HFFc6 (cell line): ENCODE results near the gene JAK1. TPM values are rescaled to one million over a fixed set of nuclear protein-coding genes. Genes with fewer than 3 reads are reported as not detected.
A peak's percentile ranks its signal among the peaks of the same experiment; 100 is the strongest.

Source experiments
- DNase-seq: peaks from one replicate; pipeline ENCODE4 v3.0.0-alpha.2; 2018
- H3K27ac Mint-ChIP-seq: 2 replicates; pipeline ENCODE4 v1.8.0; 2020; ENCODE audit warnings: mild to moderate bottlenecking, mixed read lengths
- H3K27me3 Mint-ChIP-seq: 2 replicates; pipeline ENCODE4 v1.8.0; 2021; ENCODE audit warnings: mild to moderate bottlenecking, moderate library complexity, mixed read lengths; ENCODE audit not compliant: insufficient read depth
- H3K36me3 Mint-ChIP-seq: 2 replicates; pipeline ENCODE4 v1.8.0; 2021; ENCODE audit warnings: low read depth, mixed read lengths
- H3K4me1 Mint-ChIP-seq: 2 replicates; pipeline ENCODE4 v1.8.0; 2020; ENCODE audit warnings: low read depth, mixed read lengths
- H3K4me3 Mint-ChIP-seq: 2 replicates; pipeline ENCODE4 v1.8.0; 2020; ENCODE audit warnings: mild to moderate bottlenecking, moderate library complexity, mixed read lengths
- H3K9me3 Mint-ChIP-seq: 2 replicates; pipeline ENCODE4 v1.8.0; 2020; ENCODE audit warnings: mild to moderate bottlenecking, mixed read lengths
- CTCF ChIP-seq: fragments of 200-600 bp; sonication (generic); IDR thresholded peaks from 2 replicates; pipeline ENCODE4 v1.5.0; 2021; ENCODE audit warnings: antibody characterized with exemption, mild to moderate bottlenecking
- total RNA-seq, 6 experiments: library from RNA; stranded (reverse); fragmentation: NEBNext Ultra II Directional; extraction: Animal tissue kit (Norgen Biotek cat#: 25700); gene quantifications; 2 replicates in 1 of 6; 3 replicates in 5 of 6; pipeline ENCODE4 v1.2.3, GENCODE V29; 2021

JAK1 gene
- total RNA-seq, 6 experiments from 2014 or later: 90.0 to 104 (median 98.3) TPM

DNA sequence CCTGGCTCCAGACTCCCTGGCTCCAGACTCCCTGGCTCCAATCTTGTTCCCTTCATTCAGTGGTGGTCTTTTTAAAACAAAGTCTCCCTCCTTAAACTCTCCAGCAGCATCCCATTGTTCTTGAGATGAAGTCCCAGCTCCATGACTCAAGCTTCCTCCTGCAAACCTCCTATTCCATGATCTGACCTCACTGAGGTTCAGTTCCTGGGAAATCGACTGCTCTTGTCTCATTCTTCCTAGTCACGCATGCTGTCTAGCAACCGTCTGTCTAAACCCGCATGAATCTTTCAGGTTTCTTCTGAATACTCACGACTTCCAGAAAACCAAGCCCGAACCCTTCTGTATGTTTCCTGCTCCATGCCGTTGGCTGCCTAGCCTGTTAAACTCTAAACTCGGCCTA lies 129.5 kb downstream of the JAK1 start:
- Mint-ChIP-seq H3K27ac (no peak overlapping the region), H3K27me3 (no peaks in the 10 kb centered on the region; the same call in 1 of the 2 replicates), H3K36me3 (peaks cover 23% of the 10 kb centered on the region), H3K4me3 (no peak overlapping the region), H3K4me1 (peaks cover 24% of the 10 kb centered on the region), H3K9me3 (no peaks in the 10 kb centered on the region)
- TF ChIP-seq CTCF: no peak
- no peak for DNase-seq

GRCh38 chr1:64834734-64835133 lies 131.6 kb downstream of the JAK1 start:
- Mint-ChIP-seq H3K4me1 (peaks cover 24% of the 10 kb centered on the region), H3K4me3 (no peak overlapping the region), H3K9me3 (no peaks in the 10 kb centered on the region), H3K36me3 (peaks cover 15% of the 10 kb centered on the region), H3K27ac (peak overlapping the region; percentile 6; the same call in 1 of the 2 replicates), H3K27me3 (no peaks in the 10 kb centered on the region; the same call in 1 of the 2 replicates)
- DNase-seq: peak; percentile 72
- no peak for TF ChIP-seq CTCF

GRCh38 chr1:64830030-64830651 lies 136.2 kb downstream of the JAK1 start:
- no peak for TF ChIP-seq CTCF
- no peak overlapping the region for H3K4me3 Mint-ChIP-seq
- peaks cover 11% of the 10 kb centered on the region for H3K4me1 Mint-ChIP-seq
- H3K27ac Mint-ChIP-seq: no peak overlapping the region
- no peaks in the 10 kb centered on the region for H3K9me3 Mint-ChIP-seq
- DNase-seq: no peak
- no peaks in the 10 kb centered on the region for H3K27me3 Mint-ChIP-seq
- H3K36me3 Mint-ChIP-seq: peaks cover 8% of the 10 kb centered on the region; the same call in 1 of the 2 replicates

DNA sequence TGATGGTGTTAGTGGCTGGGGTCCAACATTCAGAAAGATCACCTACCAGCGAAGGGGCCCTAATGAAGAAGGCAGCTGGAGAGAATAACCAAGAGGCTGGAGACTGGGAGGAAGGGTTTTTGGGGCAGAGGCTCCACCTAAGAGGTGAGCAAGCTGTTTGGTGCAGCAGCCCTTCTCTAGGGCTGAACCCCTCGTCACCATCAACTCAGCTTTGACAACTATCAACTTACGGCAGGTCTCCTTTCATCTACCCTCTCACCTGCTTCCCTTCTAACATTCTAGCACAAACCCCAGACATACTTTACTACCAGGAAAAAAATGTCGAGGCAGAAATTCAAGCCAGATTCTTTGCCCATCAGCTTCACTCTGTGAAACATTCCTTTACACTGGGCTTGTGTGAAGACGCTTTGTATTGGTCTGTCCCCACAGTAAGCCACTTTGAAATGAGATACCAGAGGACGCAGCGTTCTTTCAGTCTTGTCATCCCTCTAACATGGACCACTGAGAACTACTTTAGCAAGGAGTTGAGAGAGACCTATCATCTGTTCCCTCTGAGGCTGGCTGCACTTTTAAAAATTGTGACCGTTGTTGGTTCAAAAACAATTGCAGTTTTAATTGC lies 136.8 kb downstream of the JAK1 start:
- peaks cover 8% of the 10 kb centered on the region; the same call in 1 of the 2 replicates for H3K36me3 Mint-ChIP-seq
- no peak for DNase-seq
- H3K27ac Mint-ChIP-seq: no peak overlapping the region
- no peak for TF ChIP-seq CTCF
- no peaks in the 10 kb centered on the region for H3K27me3 Mint-ChIP-seq
- peaks cover 5% of the 10 kb centered on the region for H3K4me1 Mint-ChIP-seq
- no peak overlapping the region for H3K4me3 Mint-ChIP-seq
- no peaks in the 10 kb centered on the region for H3K9me3 Mint-ChIP-seq

- H3K9me3 Mint-ChIP-seq: no peaks in the 10 kb centered on the region
- peaks cover 7% of the 10 kb centered on the region for H3K4me1 Mint-ChIP-seq
- DNase-seq: no peak
- 0 out of 2 replicates have a peak, but pooled peaks cover 8% of the 10 kb centered on the region for H3K36me3 Mint-ChIP-seq
- peaks cover 2% of the 10 kb centered on the region; the same call in 1 of the 2 replicates for H3K27me3 Mint-ChIP-seq
- TF ChIP-seq CTCF: no peak
- no peak overlapping the region for H3K4me3 Mint-ChIP-seq
- H3K27ac Mint-ChIP-seq: no peak overlapping the region
These were observed 137.5 kb downstream of the JAK1 start for GRCh38 chr1:64828829-64829228.
